OCI-LY1 (cell line): ENCODE measurements around the gene NECTIN1.

ENCODE experiments used
- H2AFZ ChIP-seq: fragments of 200-600 bp; sonication (generic), shearing (Covaris generic); 2 replicates; pipeline ENCODE4 v1.6.0; 2014; ENCODE audit warnings: antibody characterized with exemption, mild to moderate bottlenecking, low read length
- H3F3A ChIP-seq: fragments of 200-600 bp; sonication (generic), shearing (Covaris generic); 2 replicates; pipeline ENCODE4 v1.6.0; 2014; ENCODE audit warnings: mild to moderate bottlenecking, antibody characterized with exemption, low read length, moderate library complexity; ENCODE audit not compliant: insufficient read depth
- H3K27ac ChIP-seq: fragments of 200-600 bp; sonication (generic); 2 replicates; pipeline ENCODE4 v1.5.1; 2014; ENCODE audit warnings: low read length, mixed run types, mild to moderate bottlenecking, low read depth; ENCODE audit not compliant: poor library complexity, severe bottlenecking
- H3K27me3 ChIP-seq: fragments of 200-600 bp; sonication (generic); 2 replicates; pipeline ENCODE4 v1.6.0; 2014; ENCODE audit warnings: antibody characterized with exemption, mild to moderate bottlenecking, low read length, moderate library complexity; ENCODE audit not compliant: insufficient read depth
- H3K36me3 ChIP-seq: fragments of 200-600 bp; sonication (generic); 2 replicates; pipeline ENCODE4 v1.6.1; 2014; ENCODE audit warnings: mild to moderate bottlenecking, antibody characterized with exemption, low read length, moderate library complexity, mixed read lengths; ENCODE audit not compliant: insufficient read depth
- H3K4me1 ChIP-seq: fragments of 200-600 bp; sonication (generic); 2 replicates; pipeline ENCODE4 v1.5.1; 2014; ENCODE audit warnings: mild to moderate bottlenecking, low read length, moderate library complexity; ENCODE audit not compliant: insufficient read depth, severe bottlenecking
- H3K4me2 ChIP-seq: fragments of 200-600 bp; sonication (generic), shearing (Covaris generic); 2 replicates; pipeline ENCODE4 v1.6.1; 2014; ENCODE audit warnings: low read length
- H3K4me3 ChIP-seq: fragments of 200-600 bp; sonication (generic); 2 replicates; pipeline ENCODE4 v1.5.1; 2014; ENCODE audit warnings: low read length, low read depth, mild to moderate bottlenecking, mixed read lengths; ENCODE audit not compliant: poor library complexity, severe bottlenecking
- H3K79me2 ChIP-seq: fragments of 200-600 bp; shearing (Covaris generic); 2 replicates; pipeline ENCODE4 v1.6.1; 2016; ENCODE audit warnings: mixed run types, low read length, mixed read lengths; ENCODE audit not compliant: insufficient read depth
- H3K9ac ChIP-seq: fragments of 200-600 bp; sonication (generic), shearing (Covaris generic); 2 replicates; pipeline ENCODE4 v1.6.1; 2014; ENCODE audit warnings: mild to moderate bottlenecking, low read length, mixed read lengths
- H3K9me2 ChIP-seq: fragments of 200-600 bp; sonication (generic), shearing (Covaris generic); 2 replicates; pipeline ENCODE4 v1.6.1; 2014; ENCODE audit warnings: low read depth, mild to moderate bottlenecking, low read length, mixed read lengths
- H3K9me3 ChIP-seq: fragments of 200-600 bp; shearing (Covaris generic); 2 replicates; pipeline ENCODE4 v1.6.1; 2014; ENCODE audit warnings: low read length, mixed read lengths
- H4K20me1 ChIP-seq: fragments of 200-600 bp; sonication (generic), shearing (Covaris generic); 2 replicates; pipeline ENCODE4 v1.6.0; 2016; ENCODE audit warnings: mild to moderate bottlenecking, low read length; ENCODE audit not compliant: insufficient read depth
- CTCF ChIP-seq: fragments of 200-600 bp; sonication (generic), shearing (Covaris generic); IDR thresholded peaks from 2 replicates; pipeline ENCODE4 v1.5.1; 2017; ENCODE audit warnings: mild to moderate bottlenecking, antibody characterized with exemption, low read length, moderate library complexity, mixed read lengths
- EZH2 ChIP-seq: fragments of 200-600 bp; sonication (generic), shearing (Covaris generic); IDR thresholded peaks from 2 replicates; pipeline ENCODE4 v1.8.0; 2017; ENCODE audit warnings: borderline replicate concordance, mixed run types, mild to moderate bottlenecking, antibody characterized with exemption, low read length, moderate library complexity, mixed read lengths

The NECTIN1 gene

GRCh38 chr11:119617340-119617713 is 111.7 kb downstream of the NECTIN1 start:
- Histone ChIP-seq H3K79me2 (no peaks in the 10 kb centered on the region), H3K9me2 (no peaks in the 10 kb centered on the region), H3K4me1 (no peaks in the 10 kb centered on the region), H2AFZ (no peak overlapping the region), H3K36me3 (no peaks in the 10 kb centered on the region), H3K4me2 (no peak overlapping the region), H3K4me3 (no peak overlapping the region), H3K27ac (no peak overlapping the region), H3K27me3 (no peaks in the 10 kb centered on the region), H3F3A (no peaks in the 10 kb centered on the region), H3K9me3 (no peaks in the 10 kb centered on the region), H3K9ac (no peak overlapping the region), H4K20me1 (no peaks in the 10 kb centered on the region)
- no peak for TF ChIP-seq CTCF
- no peak for TF ChIP-seq EZH2

DNA sequence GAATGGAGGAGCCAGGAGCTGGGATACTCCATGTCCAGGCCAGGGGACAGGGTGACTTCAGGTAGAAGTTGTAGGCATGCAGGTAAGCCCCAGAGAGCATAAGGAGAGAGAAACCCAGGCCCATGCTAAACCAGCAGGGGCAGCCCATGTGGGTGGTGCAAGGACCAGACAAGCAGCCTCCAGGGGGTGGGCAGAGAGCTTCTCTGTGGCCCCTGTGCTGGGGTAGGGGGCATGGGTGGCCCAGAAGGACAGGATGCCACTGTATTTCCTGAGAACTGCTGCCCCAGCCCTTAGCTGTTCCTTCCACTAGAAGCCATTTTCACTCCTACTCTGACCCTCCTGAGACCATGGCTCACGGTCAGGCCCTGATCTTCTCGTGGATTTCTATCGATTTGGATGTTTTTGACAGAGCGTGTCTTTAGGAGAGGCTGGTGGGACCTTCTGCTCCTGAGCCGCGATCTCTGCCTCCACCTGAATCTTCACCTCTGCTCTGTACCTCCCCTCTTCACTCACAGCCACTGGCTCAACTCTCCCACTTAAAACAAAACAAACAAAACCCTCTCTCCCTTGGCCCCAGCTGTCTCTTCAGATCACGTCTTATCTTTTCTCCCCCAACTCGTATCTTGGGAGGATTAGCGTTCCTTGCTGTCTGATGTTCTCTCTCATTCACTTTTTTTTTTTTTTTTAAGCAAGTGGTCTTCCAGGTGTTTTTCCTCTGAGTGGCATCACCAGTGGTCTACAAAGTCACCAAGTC is 112.2 kb downstream of the NECTIN1 start:
- Histone ChIP-seq H3K4me2 (no peak overlapping the region), H3K27me3 (no peaks in the 10 kb centered on the region), H3K79me2 (no peaks in the 10 kb centered on the region), H3K4me1 (no peaks in the 10 kb centered on the region), H4K20me1 (no peaks in the 10 kb centered on the region), H3K36me3 (no peaks in the 10 kb centered on the region), H3K4me3 (no peak overlapping the region), H3K9me2 (no peaks in the 10 kb centered on the region), H3K9ac (no peak overlapping the region), H3K27ac (no peak overlapping the region), H3K9me3 (no peaks in the 10 kb centered on the region), H2AFZ (no peak overlapping the region), H3F3A (no peaks in the 10 kb centered on the region)
- no peak for TF ChIP-seq EZH2
- no peak for TF ChIP-seq CTCF

DNA sequence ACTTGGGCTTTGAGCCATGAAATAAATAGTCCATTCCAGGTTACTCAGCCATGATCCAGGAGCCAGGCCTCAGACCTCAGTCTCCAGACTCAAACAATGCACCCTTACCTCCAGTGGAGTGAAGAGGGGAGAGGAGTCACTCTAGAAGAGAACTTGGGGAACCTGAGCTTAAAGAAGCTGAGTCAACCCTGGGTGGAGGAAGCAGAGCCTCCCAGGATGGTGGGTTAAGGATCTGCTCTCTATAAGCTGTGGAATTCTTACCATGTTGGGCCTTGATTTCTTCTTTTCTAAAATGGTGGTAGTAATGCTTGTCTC is 113.2 kb downstream of the NECTIN1 start:
- H4K20me1 ChIP-seq = no peaks in the 10 kb centered on the region
- no peaks in the 10 kb centered on the region for H3K79me2 ChIP-seq
- no peak for TF ChIP-seq EZH2
- no peak for TF ChIP-seq CTCF
- H3K4me3 ChIP-seq = no peak overlapping the region
- H3K9me3 ChIP-seq = no peaks in the 10 kb centered on the region
- H3K9ac ChIP-seq = no peak overlapping the region
- no peak overlapping the region for H2AFZ ChIP-seq
- no peak overlapping the region for H3K27ac ChIP-seq
- H3K9me2 ChIP-seq = no peaks in the 10 kb centered on the region
- no peaks in the 10 kb centered on the region for H3K36me3 ChIP-seq
- no peak overlapping the region for H3K4me2 ChIP-seq
- H3F3A ChIP-seq = no peaks in the 10 kb centered on the region
- no peaks in the 10 kb centered on the region for H3K4me1 ChIP-seq
- no peaks in the 10 kb centered on the region for H3K27me3 ChIP-seq
